Measurements from ENCODE around the gene AVPR1A. TPM values are rescaled to one million over a fixed set of nuclear protein-coding genes. Genes with fewer than 3 reads are reported as not detected.

Gene AVPR1A
- polyA plus RNA-seq, 1 donor from 2014 or later = not detected

DNA sequence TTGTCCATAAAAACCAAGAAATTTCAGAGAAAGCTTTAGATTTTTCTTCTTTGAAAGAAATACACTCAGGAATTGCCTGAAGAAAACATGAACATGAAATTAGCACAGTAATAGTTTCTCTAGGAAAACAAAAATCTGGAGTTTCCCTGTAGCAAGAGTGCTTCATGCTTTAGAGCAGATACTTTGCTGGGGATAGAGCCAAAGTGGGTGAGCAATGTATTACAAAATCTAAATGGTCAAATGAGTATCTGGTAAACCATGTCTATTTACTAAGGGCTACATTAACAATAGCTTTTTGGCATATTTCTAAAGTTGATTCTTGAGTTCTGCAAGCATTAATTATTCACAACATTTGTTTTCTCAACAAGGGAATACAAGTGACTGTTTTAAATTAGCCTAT, 26.2 kb downstream of the AVPR1A start:
- H3K79me2 ChIP-seq (replicated peaks; ENCODE audit: insufficient read depth, low read length) = no peaks in the 10 kb centered on the region
- H3K9me3 ChIP-seq (ENCODE audit: low read length) = no peaks in the 10 kb centered on the region
- no peak overlapping the region for H3K4me2 ChIP-seq (ENCODE audit: low read length)
- H4K20me1 ChIP-seq (ENCODE audit: insufficient read depth) = no peaks in the 10 kb centered on the region
- no peak overlapping the region for H3K9ac ChIP-seq (ENCODE audit: low read length)
- H3K27ac ChIP-seq (ENCODE audit: low read length) = no peak overlapping the region
- TF ChIP-seq MXI1 (conservative IDR thresholded peaks at IDR 0.05; ENCODE audit: poor library complexity, severe bottlenecking) = no peak
- TF ChIP-seq RAD21 (conservative IDR thresholded peaks at IDR 0.05) = no peak
- TF ChIP-seq, protein P1, sequence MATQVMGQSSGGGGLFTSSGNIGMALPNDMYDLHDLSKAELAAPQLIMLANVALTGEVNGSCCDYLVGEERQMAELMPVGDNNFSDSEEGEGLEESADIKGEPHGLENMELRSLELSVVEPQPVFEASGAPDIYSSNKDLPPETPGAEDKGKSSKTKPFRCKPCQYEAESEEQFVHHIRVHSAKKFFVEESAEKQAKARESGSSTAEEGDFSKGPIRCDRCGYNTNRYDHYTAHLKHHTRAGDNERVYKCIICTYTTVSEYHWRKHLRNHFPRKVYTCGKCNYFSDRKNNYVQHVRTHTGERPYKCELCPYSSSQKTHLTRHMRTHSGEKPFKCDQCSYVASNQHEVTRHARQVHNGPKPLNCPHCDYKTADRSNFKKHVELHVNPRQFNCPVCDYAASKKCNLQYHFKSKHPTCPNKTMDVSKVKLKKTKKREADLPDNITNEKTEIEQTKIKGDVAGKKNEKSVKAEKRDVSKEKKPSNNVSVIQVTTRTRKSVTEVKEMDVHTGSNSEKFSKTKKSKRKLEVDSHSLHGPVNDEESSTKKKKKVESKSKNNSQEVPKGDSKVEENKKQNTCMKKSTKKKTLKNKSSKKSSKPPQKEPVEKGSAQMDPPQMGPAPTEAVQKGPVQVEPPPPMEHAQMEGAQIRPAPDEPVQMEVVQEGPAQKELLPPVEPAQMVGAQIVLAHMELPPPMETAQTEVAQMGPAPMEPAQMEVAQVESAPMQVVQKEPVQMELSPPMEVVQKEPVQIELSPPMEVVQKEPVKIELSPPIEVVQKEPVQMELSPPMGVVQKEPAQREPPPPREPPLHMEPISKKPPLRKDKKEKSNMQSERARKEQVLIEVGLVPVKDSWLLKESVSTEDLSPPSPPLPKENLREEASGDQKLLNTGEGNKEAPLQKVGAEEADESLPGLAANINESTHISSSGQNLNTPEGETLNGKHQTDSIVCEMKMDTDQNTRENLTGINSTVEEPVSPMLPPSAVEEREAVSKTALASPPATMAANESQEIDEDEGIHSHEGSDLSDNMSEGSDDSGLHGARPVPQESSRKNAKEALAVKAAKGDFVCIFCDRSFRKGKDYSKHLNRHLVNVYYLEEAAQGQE (IDR thresholded peaks at IDR 0.05; ENCODE audit: borderline replicate concordance) = no peak
- H3K27me3 ChIP-seq (ENCODE audit: insufficient read depth, low read depth, low read length) = no peaks in the 10 kb centered on the region
- H3F3A ChIP-seq (ENCODE audit: insufficient read depth, low read length, poor library complexity, severe bottlenecking) = no peaks in the 10 kb centered on the region
- H3K9me2 ChIP-seq (ENCODE audit: insufficient read depth, low read length) = no peaks in the 10 kb centered on the region
- no peak overlapping the region for H3K4me3 ChIP-seq (ENCODE audit: low read length)
- no peaks in the 10 kb centered on the region for H3K36me3 ChIP-seq (ENCODE audit: insufficient read depth, low read length)
- H2AFZ ChIP-seq (ENCODE audit: low read depth, low read length) = no peak overlapping the region

DNA sequence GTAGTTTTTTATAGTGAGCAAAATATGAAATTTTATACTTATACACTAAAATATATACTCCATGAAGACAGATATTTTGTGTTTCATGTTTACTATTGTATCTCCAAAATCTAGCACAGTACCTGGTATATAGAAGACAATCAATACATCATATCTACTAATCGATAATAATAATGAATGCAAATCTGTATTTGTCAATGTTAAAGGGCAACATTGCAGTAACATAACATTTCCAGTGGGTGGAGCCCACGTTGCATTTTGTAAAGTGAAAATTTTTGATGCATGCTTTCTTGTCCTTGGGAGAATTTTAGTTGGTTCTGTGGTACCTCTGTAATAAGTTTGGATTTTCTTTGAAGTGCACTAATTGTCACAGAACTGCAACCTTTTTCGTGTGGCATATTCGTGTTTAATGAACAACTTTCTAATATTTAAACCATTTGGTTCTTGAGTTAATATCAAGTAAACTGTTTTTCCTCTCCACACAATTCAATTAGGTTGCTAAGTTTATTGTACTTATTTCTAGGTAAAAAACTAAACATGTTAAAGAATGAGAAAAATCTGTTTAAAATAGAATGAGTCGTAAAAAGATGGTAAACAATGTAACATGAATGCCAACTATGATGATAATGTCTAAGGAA, 47.4 kb downstream of the AVPR1A start:
- Histone ChIP-seq H3K9me2 (ENCODE audit: insufficient read depth, low read length) (no peaks in the 10 kb centered on the region), H3K4me2 (ENCODE audit: low read length) (no peak overlapping the region), H3K27ac (ENCODE audit: low read length) (no peak overlapping the region), H3K36me3 (ENCODE audit: insufficient read depth, low read length) (no peaks in the 10 kb centered on the region), H3K79me2 (replicated peaks; ENCODE audit: insufficient read depth, low read length) (no peaks in the 10 kb centered on the region), H4K20me1 (ENCODE audit: insufficient read depth) (no peaks in the 10 kb centered on the region), H3F3A (ENCODE audit: insufficient read depth, low read length, poor library complexity, severe bottlenecking) (no peaks in the 10 kb centered on the region), H3K27me3 (ENCODE audit: insufficient read depth, low read depth, low read length) (no peaks in the 10 kb centered on the region), H3K4me3 (ENCODE audit: low read length) (no peak overlapping the region), H3K9me3 (ENCODE audit: low read length) (no peaks in the 10 kb centered on the region), H2AFZ (ENCODE audit: low read depth, low read length) (no peak overlapping the region), H3K9ac (ENCODE audit: low read length) (no peak overlapping the region)
- peak; percentile 85 for TF ChIP-seq RAD21 (conservative IDR thresholded peaks at IDR 0.05)
- no peak for TF ChIP-seq EP300 (conservative IDR thresholded peaks at IDR 0.05; ENCODE audit: poor library complexity, severe bottlenecking)
- TF ChIP-seq, protein P2, sequence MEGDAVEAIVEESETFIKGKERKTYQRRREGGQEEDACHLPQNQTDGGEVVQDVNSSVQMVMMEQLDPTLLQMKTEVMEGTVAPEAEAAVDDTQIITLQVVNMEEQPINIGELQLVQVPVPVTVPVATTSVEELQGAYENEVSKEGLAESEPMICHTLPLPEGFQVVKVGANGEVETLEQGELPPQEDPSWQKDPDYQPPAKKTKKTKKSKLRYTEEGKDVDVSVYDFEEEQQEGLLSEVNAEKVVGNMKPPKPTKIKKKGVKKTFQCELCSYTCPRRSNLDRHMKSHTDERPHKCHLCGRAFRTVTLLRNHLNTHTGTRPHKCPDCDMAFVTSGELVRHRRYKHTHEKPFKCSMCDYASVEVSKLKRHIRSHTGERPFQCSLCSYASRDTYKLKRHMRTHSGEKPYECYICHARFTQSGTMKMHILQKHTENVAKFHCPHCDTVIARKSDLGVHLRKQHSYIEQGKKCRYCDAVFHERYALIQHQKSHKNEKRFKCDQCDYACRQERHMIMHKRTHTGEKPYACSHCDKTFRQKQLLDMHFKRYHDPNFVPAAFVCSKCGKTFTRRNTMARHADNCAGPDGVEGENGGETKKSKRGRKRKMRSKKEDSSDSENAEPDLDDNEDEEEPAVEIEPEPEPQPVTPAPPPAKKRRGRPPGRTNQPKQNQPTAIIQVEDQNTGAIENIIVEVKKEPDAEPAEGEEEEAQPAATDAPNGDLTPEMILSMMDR (IDR thresholded peaks at IDR 0.05; ENCODE audit: poor library complexity, severe bottlenecking) = peak; percentile 86
- peak; percentile 85 for TF ChIP-seq SMC3 (conservative IDR thresholded peaks at IDR 0.05; ENCODE audit: poor library complexity)

DNA sequence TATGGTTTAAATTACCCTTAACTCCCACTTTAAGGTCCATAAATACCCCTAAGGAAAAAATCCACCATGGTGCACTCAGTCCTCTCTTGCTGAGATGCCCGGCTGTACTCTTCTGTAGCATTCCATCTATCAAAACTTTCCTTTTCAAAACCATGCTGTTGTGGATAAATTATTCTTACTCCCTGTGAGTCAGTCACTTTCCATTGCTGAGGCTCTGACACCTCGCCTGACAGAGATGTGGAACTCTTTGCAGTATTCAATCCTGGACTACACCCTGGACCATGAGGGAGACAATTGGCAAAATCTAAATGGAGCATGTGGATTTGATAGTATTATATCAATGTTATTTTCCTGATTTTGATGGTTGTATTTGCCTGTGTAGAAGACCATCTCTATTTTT, 49.1 kb downstream of the AVPR1A start:
- Histone ChIP-seq H3K9me2 (ENCODE audit: insufficient read depth, low read length) (no peaks in the 10 kb centered on the region), H3K4me2 (ENCODE audit: low read length) (no peak overlapping the region), H3K9ac (ENCODE audit: low read length) (no peak overlapping the region)

More for the DNA sequence above, 49.1 kb downstream of the AVPR1A start:
- Histone ChIP-seq H2AFZ (ENCODE audit: low read depth, low read length) (no peak overlapping the region), H3K27me3 (ENCODE audit: insufficient read depth, low read depth, low read length) (no peaks in the 10 kb centered on the region), H3K79me2 (replicated peaks; ENCODE audit: insufficient read depth, low read length) (no peaks in the 10 kb centered on the region), H3K4me3 (ENCODE audit: low read length) (no peak overlapping the region), H3K27ac (ENCODE audit: low read length) (no peak overlapping the region), H4K20me1 (ENCODE audit: insufficient read depth) (no peaks in the 10 kb centered on the region), H3K9me3 (ENCODE audit: low read length) (no peaks in the 10 kb centered on the region), H3K36me3 (ENCODE audit: insufficient read depth, low read length) (no peaks in the 10 kb centered on the region), H3F3A (ENCODE audit: insufficient read depth, low read length, poor library complexity, severe bottlenecking) (no peaks in the 10 kb centered on the region)
- TF ChIP-seq RAD21 (conservative IDR thresholded peaks at IDR 0.05) (no peak), SMC3 (conservative IDR thresholded peaks at IDR 0.05; ENCODE audit: poor library complexity) (no peak), TAF1 (IDR thresholded peaks at IDR 0.05; ENCODE audit: low read depth) (no peak), MXI1 (conservative IDR thresholded peaks at IDR 0.05; ENCODE audit: poor library complexity, severe bottlenecking) (no peak)
- TF ChIP-seq, protein P2 (IDR thresholded peaks at IDR 0.05; ENCODE audit: poor library complexity, severe bottlenecking) = no peak
